ENCODE results near the gene ARFGAP3. TPM values are rescaled to one million over a fixed set of nuclear protein-coding genes. Genes with fewer than 3 reads are reported as not detected.

The ARFGAP3 gene
- total RNA-seq, 1 experiment from 2014 or later = 30.0 TPM

DNA sequence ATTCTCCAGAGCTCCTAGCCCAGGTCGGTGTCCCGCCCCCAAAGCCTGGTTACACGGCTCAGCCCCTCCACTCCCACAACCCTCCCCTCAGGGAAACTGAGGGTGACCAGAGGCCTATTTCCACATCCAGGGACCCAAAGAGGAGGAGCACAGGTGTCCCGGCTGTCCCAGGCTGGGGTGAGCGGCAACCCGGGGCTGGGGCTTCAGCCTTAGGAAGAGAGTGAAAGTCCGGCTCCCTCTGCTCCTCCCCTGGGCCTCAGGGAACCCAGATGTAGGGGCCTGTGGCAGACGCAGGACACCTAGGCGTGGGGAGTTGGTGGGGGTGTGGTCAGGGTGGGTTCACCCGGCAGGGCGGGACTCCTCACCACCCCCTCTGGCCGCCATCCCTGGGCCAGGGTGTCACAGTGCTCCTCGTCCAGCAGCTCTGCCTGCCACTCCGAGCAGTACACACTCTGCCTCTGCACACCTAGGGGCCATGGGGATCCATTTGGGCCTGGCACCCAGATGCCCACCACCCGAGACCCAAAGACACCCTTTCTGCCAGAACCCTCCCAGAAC, 63.1 kb downstream of the ARFGAP3 start:
- CTCF ChIA-PET = interaction anchor here (0.6 kb wide), 1 partner anchor 75 kb away, joined by 3 read pairs; no protein-coding TSS in a partner anchor
- intact Hi-C loops (cut with micrococcal nuclease; ENCODE audit: unreplicated experiment) = no loop called here

DNA sequence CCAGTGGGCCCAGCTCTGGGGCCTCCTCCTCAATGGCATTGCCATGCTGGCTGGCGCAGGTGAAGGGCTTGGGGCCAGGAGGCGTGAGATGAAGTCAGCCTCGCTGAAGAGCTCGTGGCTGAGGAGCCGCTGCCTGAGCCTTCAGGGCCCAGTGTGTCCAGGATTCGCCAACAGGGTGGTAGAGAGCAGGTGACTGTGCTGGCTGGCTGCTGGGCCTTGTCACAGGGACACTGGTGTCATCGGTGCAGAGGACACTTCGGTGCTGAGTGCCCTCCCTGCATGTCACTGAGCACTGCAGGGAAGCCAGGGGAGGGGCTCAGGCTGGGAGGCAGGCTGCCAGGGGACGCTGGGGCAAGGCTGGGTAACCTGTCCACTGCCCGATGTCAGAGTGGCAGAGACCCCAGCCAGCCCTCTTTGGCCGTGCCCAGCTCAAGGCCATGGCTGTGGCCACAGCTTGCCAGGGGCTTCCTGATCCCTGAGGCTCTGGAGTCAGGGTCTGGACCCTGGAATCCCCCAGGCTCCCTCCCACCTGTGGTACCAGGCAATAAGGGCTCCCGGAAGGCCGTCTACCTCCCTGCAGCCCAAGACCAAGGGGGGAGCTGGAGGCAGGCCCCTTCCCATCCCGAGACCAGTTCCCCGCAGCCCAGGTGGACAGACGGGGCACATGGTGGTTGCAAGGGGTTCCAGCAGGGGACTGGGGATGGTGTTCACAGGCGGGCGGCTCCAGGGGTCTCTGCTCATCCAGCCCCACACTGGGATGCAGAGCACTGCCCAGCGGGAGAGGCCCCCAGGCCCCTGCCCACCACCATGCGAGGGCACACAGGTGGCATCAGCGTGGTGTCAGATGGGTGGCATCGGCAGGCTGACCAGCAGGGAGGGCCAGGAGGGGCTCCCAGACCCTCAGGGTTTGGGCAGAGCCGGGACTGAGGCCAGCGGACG, 63.9 kb downstream of the ARFGAP3 start:
- no peak for DNase-seq (ENCODE audit: low spot score)
- ChIA-PET POLR2A (ENCODE audit: low non-redundant PET) (no interaction called here), CTCF (interaction anchor here (0.6 kb wide), 1 partner anchor 75 kb away, joined by 3 read pairs; no protein-coding TSS in a partner anchor)
- Histone ChIP-seq H3K4me3 (ENCODE audit: low read depth, low read length, poor library complexity, severe bottlenecking) (no peak overlapping the region), H3K36me3 (ENCODE audit: insufficient read depth, low read length, poor library complexity, severe bottlenecking) (no peaks in the 10 kb centered on the region), H3K9me3 (ENCODE audit: low read depth, low read length, poor library complexity, severe bottlenecking) (no peaks in the 10 kb centered on the region), H3K27me3 (replicated peaks; ENCODE audit: insufficient read depth, low read depth, low read length, poor library complexity) (no peaks in the 10 kb centered on the region), H3K27ac (ENCODE audit: low read depth, low read length, poor library complexity, severe bottlenecking) (no peak overlapping the region), H3K4me1 (ENCODE audit: insufficient read depth, low read length, poor library complexity, severe bottlenecking) (no peaks in the 10 kb centered on the region)
- no TSS peak for BruUV-seq (replicated peaks)
- intact Hi-C loops (cut with micrococcal nuclease; ENCODE audit: unreplicated experiment) = no loop called here
- no peak for TF ChIP-seq EZH2 (IDR thresholded peaks at IDR 0.05; ENCODE audit: borderline replicate concordance, low read depth, low read length, poor library complexity, severe bottlenecking)
- TF ChIP-seq, protein P1, sequence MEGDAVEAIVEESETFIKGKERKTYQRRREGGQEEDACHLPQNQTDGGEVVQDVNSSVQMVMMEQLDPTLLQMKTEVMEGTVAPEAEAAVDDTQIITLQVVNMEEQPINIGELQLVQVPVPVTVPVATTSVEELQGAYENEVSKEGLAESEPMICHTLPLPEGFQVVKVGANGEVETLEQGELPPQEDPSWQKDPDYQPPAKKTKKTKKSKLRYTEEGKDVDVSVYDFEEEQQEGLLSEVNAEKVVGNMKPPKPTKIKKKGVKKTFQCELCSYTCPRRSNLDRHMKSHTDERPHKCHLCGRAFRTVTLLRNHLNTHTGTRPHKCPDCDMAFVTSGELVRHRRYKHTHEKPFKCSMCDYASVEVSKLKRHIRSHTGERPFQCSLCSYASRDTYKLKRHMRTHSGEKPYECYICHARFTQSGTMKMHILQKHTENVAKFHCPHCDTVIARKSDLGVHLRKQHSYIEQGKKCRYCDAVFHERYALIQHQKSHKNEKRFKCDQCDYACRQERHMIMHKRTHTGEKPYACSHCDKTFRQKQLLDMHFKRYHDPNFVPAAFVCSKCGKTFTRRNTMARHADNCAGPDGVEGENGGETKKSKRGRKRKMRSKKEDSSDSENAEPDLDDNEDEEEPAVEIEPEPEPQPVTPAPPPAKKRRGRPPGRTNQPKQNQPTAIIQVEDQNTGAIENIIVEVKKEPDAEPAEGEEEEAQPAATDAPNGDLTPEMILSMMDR (conservative IDR thresholded peaks at IDR 0.05; ENCODE audit: low read depth, low read length) = no peak

More for the DNA sequence above, 63.1 kb downstream of the ARFGAP3 start:
- H3K9me3 ChIP-seq (ENCODE audit: low read depth, low read length, poor library complexity, severe bottlenecking) = no peaks in the 10 kb centered on the region
- no peak overlapping the region for H3K27ac ChIP-seq (ENCODE audit: low read depth, low read length, poor library complexity, severe bottlenecking)
- no peak for DNase-seq (ENCODE audit: low spot score)
- no peaks in the 10 kb centered on the region for H3K4me1 ChIP-seq (ENCODE audit: insufficient read depth, low read length, poor library complexity, severe bottlenecking)
- TF ChIP-seq, protein P1 (conservative IDR thresholded peaks at IDR 0.05; ENCODE audit: low read depth, low read length) = no peak
- no peak for TF ChIP-seq EZH2 (IDR thresholded peaks at IDR 0.05; ENCODE audit: borderline replicate concordance, low read depth, low read length, poor library complexity, severe bottlenecking)
- H3K4me3 ChIP-seq (ENCODE audit: low read depth, low read length, poor library complexity, severe bottlenecking) = no peak overlapping the region
- H3K36me3 ChIP-seq (ENCODE audit: insufficient read depth, low read length, poor library complexity, severe bottlenecking) = no peaks in the 10 kb centered on the region
- POLR2A ChIA-PET (ENCODE audit: low non-redundant PET) = no interaction called here
- no peaks in the 10 kb centered on the region for H3K27me3 ChIP-seq (replicated peaks; ENCODE audit: insufficient read depth, low read depth, low read length, poor library complexity)
- no TSS peak for BruUV-seq (replicated peaks)

DNA sequence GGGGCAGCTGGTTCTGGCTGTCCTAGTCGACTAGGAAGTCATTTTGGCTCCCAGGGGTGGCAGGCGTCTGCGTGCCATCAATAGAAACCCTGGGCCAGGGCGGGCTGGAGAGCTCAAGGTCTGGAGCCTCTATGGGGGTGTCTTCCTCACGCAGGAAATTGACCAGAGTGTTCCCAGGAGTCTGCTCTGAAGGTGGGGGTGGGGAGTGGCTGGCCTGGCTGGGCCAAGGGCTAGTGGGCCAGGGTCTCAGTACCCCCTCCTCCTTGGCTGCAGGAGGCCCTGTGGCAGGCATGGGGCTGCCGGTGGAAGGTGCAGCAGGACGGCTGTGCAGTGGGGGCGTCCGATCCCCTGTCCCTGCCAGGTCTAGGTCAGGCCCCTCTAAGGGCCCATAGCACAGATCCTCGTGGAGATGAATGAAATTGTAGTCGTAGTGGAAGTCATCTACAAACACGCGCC, 64.6 kb downstream of the ARFGAP3 start:
- no peaks in the 10 kb centered on the region for H3K36me3 ChIP-seq (ENCODE audit: insufficient read depth, low read length, poor library complexity, severe bottlenecking)
- no peak for DNase-seq (ENCODE audit: low spot score)
- TF ChIP-seq, protein P1 (conservative IDR thresholded peaks at IDR 0.05; ENCODE audit: low read depth, low read length) = no peak
- TF ChIP-seq EZH2 (IDR thresholded peaks at IDR 0.05; ENCODE audit: borderline replicate concordance, low read depth, low read length, poor library complexity, severe bottlenecking) = no peak
- no peaks in the 10 kb centered on the region for H3K4me1 ChIP-seq (ENCODE audit: insufficient read depth, low read length, poor library complexity, severe bottlenecking)
- H3K4me3 ChIP-seq (ENCODE audit: low read depth, low read length, poor library complexity, severe bottlenecking) = no peak overlapping the region
- H3K27ac ChIP-seq (ENCODE audit: low read depth, low read length, poor library complexity, severe bottlenecking) = no peak overlapping the region
- intact Hi-C loops (cut with micrococcal nuclease; ENCODE audit: unreplicated experiment) = no loop called here
- ChIA-PET CTCF (no interaction called here), POLR2A (ENCODE audit: low non-redundant PET) (no interaction called here)
- H3K27me3 ChIP-seq (replicated peaks; ENCODE audit: insufficient read depth, low read depth, low read length, poor library complexity) = no peaks in the 10 kb centered on the region
- no TSS peak for BruUV-seq (replicated peaks)
- no peaks in the 10 kb centered on the region for H3K9me3 ChIP-seq (ENCODE audit: low read depth, low read length, poor library complexity, severe bottlenecking)
